ENCODE results near the gene CNOT8. TPM values are rescaled to one million over a fixed set of nuclear protein-coding genes. Genes with fewer than 3 reads are reported as not detected.
"Not testable (repeated sequence)": the region's sequence is repeated elsewhere in the genome, so short reads cannot be mapped to it uniquely, and the experiment has no call there.

The CNOT8 gene
- total RNA-seq, 2 donors from 2014 or later = 50.6 to 58.7 TPM

DNA sequence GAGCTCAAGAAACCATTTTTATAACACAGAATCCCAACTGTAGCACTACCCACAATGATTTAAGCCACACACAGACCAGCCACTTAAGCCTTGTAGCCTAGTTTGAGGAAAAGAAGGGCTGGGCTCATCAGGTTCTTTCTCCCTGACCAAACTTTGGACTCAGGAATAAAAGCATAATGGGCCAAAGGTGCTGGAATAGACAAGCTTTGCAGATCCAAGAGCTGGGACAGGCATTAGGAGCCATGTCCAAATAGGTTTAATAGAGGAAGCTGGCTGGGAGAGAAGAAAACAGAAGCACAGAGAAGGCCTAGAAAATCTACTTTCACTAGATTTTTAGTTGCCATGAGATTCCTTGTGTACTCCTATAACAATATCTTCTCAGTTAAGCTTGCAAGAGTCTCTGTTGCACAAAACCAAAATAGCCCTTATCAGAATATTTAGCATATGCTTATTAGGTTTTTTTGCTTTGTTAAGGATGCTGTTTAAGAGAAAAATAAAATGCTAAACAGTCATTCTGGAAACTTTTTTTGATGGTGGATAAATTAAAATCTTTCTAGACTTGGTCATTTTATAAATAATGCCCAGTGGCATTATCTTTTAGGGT lies 38.2 kb downstream of the CNOT8 start:
- intact Hi-C loops (cut with DNase I, micrococcal nuclease) = no loop called here
- ATAC-seq = peak; percentile 85
- no peak for DNase-seq

GRCh38 chr5:154898210-154898609 lies 39.8 kb downstream of the CNOT8 start:
- no peak for DNase-seq
- ATAC-seq = no peak
- intact Hi-C loops (cut with DNase I, micrococcal nuclease) = no loop called here

DNA sequence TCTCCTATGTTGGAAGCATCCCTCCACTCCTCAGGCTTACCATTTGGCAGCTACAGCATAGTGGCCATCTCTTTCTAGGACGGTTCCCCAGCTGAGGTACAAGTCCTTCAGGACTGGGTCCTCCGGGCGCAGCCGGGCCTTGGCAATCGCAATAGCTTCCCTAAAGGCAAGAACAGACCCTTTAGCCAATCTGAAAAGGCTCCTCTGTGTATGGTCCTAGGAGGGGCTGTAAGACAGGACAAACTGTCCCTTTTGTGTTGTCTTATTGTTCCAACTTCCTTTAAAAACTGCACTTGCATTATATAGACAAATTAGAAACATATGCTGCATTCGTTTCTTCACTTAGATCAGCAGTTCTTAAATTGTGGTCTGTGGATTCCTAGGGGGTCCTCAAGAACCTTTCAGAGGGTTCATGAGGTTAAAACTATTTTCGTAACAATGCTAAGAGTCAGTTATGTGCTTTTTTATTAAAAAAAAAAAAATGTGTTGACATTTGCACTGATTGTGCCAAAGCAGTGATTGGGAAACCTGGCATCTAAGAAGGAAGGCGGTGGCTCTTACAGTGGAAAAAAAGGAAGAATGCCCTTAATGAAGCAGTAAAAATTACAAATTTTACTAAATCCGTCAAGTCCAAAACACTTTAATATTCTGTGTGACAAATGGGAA lies 40.9 kb downstream of the CNOT8 start:
- no peak for ATAC-seq
- intact Hi-C loops (cut with DNase I, micrococcal nuclease) = no loop called here
- DNase-seq = no peak

DNA sequence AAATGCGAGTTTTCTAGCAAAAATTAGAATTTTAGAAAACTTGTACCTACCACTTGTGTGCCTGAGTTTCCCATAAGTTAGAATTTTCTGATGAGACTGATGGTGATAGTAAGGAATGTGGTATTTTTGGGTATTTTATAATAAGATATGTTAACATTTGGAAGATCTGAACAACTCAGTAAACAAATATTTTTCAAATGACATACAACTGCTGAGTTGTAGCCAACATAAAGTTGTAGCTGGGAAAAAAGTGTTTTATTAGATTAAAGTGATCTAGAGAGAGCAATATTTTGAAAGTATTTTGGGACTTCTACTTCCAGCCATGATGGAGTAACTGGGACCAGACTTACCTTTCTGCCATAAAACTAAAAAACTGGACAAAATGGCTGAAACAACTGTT lies 41.6 kb downstream of the CNOT8 start:
- no peak for DNase-seq
- intact Hi-C loops (cut with DNase I, micrococcal nuclease) = no loop called here

DNA sequence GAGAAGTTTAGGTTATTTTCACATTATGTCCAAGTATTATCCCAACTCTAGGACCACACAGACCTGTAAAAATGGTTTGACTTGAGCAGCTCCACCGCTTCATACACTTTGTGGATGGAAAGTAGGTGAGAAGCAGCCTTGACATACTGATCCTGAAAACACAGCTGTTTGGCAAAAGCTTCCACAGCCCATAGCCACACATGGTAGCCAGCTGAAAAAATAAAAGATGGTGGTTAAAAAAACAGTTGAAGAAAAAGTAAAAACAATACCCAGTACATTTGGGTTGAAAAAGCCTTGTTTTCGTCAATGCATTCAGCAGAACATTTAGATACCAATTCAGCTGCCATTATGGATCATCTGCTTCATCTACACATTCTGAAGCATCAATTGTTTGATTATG lies 42.8 kb downstream of the CNOT8 start:
- no peak for ATAC-seq
- intact Hi-C loops (cut with DNase I, micrococcal nuclease) = no loop called here
- DNase-seq = no peak

More for the DNA sequence above, 41.6 kb downstream of the CNOT8 start:
- ATAC-seq = no peak

DNA sequence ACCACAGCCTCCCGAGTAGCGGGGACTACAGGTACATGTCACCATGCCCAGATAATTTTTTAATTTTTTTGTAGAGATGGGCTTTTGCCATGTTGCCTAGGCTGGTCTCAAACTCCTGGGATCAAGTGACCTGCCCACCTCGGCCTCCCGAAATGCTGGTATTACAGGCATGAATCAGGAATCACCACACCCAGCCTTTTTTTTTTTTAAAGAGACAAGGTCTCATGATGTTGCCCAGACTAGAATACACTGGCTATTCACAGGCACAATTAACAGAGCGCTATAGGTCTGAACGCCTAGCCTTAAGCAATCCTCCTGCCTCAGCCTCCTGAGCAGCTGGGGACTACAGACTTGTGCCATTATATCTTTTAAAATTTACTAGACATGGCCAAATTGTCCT lies 43.5 kb downstream of the CNOT8 start:
- ATAC-seq = no peak
- intact Hi-C loops (cut with DNase I, micrococcal nuclease) = no loop called here

GRCh38 chr5:154905601-154906000 lies 47.2 kb downstream of the CNOT8 start:
- DNase-seq; intact Hi-C loops (cut with DNase I, micrococcal nuclease); ATAC-seq: not testable (repeated sequence)

More for the DNA sequence above, 43.5 kb downstream of the CNOT8 start:
- DNase-seq = no peak

GRCh38 chr5:154916874-154917273 lies 58.4 kb downstream of the CNOT8 start:
- DNase-seq (no peak), ATAC-seq (no peak)
- intact Hi-C loops (cut with DNase I, micrococcal nuclease) = no loop called here

DNA sequence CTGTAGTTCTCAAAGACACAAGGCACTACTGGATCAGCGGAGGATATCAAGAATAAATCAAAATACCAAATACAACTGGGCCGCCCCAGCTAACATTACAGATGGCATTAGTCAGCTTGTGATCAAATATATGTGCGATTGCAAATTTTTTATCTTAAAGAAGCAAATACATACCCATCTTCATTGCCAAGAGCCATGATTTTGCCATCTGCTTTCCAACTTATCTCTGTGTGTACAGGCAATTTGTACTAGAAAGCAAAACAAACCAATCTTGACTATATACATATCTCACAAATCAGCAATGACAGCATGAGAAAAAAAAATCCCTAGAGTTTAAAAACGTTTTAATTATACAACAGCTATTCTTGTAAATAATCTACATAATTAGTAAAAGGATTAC lies 59.3 kb downstream of the CNOT8 start:
- intact Hi-C loops (cut with DNase I, micrococcal nuclease) = no loop called here
- ATAC-seq (no peak), DNase-seq (no peak)

DNA sequence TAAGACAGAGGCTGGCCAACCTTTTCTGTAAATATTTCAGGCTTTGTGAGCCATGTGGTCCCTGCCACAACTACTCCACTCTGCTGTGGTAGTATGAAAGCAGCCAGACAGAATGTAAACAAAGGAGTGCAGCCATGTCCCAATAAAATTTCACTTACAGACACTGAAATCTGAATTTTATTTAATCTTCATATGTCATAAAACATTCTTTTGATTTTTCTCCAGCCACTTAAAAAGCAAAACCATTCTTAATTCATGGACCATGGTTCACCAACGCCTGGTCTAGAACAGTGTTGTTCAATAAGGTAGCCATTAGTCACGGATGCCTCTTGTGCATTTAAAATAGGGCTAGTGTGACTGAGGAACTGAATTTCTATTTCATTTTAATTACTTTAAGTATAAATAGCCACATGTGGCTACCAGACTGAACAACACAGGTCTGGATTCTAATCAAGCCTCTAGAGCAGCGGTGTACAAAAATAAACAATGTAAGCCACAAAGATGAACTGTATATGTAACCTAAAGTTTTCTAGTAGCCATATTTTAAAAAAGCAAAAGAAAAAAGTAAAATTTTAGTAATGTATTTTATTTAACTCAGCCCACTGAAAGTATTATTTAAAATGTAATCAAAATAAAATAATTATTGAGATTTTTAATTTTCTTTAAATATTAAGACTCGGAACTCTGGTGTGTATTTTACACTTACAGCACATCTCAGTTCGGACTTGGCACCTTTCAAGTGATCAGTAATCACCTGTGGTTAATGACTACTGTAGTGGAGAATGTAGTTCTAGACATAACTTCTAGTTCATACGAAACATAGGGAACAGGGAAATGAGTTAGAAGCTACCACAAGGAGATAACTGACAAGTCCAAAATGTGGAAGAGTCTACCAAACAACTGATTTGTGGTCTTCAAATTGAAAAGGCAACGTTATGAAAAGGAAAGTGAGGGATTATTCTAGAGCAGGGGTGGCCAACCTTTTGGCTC lies 65.3 kb downstream of the CNOT8 start:
- intact Hi-C loops (cut with DNase I, micrococcal nuclease) = no loop called here
- DNase-seq = no peak
- ATAC-seq = no peak

Small RNA genes within 50 kb of the gene (microRNA-seq; reads per million reads assigned to microRNA genes)
- 0 reads per million in 2 donors for gene MIR378H

Other genes with a start within 250 kb of the CNOT8 start
- gene LARP1, start 103.2 kb upstream of the CNOT8 start, total RNA-seq = 100 to 1,000 TPM; 118 to 161 TPM
- gene FAXDC2, start 8.0 kb upstream of the CNOT8 start, total RNA-seq = 10 to 100 TPM; 12.0 to 36.6 TPM
- 1 to 10 TPM; 6.7 to 7.7 TPM for gene GEMIN5, start 79.6 kb downstream of the CNOT8 start, total RNA-seq
- 10 to 100 TPM; 38.6 to 48.7 TPM for gene MRPL22, start 82.4 kb downstream of the CNOT8 start, total RNA-seq
- gene KIF4B, start 155.1 kb downstream of the CNOT8 start, total RNA-seq = not detected

Data from left colon (tissue), 2 donors.